NCI-H345 treated with DMSO at 0.1 percent for 48 hours (cell line): ENCODE results near the gene HECTD1.

Experiments used
- DNase-seq: peaks from one replicate; lab custom pipeline; 2025; ENCODE audit not compliant: unreplicated experiment; lab: John Stamatoyannopoulos, UW

HECTD1 gene

GRCh38 chr14:31161274-31161673, 46.3 kb downstream of the HECTD1 start:
- no peak for DNase-seq

DNA sequence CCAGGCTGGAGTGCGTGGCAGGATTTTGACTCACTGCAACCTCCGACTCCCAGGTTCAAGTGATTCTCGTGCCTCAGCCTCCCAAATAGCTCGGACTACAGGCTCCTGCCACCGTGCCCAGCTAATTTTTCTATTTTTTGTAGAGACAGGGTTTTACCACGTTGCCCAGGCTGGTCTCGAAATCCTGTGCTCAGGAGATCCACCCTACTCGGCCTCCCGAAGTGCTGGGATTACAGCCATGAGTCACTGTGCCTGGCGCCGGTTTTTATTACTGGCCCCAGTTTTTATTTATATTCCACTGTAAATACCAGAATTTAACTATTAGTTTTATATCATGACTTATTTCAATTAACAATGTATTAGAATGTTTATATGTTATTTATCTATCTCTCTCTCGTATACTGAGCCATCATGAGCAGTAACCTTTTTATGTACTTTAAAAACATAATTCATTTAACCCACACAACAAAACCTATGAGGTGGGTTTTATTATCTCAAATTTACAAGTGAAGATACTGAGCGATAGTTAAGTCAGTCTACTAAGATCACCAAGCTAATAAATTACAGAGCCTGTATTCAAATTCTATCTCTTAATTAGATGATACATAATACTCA, 47.8 kb downstream of the HECTD1 start:
- no peak for DNase-seq

DNA sequence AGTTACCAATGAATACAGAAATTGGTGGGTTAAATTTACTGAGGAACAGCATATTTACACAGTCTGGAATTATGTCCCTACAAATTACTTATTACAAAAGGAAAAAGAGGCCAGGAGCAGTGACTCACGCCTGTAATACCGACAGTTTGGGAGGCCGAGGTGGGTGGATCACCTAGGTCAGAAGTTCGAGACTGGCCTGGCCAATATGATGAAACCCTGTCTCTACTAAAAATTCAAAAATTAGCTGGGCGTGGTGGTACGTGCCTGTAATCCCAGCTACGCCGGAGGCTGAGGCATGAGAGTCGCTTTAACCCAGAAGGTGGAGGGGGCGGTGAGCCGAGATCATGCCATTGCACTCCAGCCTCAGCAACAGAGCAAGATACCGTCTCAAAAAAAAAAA, 52.6 kb downstream of the HECTD1 start:
- no peak for DNase-seq

DNA sequence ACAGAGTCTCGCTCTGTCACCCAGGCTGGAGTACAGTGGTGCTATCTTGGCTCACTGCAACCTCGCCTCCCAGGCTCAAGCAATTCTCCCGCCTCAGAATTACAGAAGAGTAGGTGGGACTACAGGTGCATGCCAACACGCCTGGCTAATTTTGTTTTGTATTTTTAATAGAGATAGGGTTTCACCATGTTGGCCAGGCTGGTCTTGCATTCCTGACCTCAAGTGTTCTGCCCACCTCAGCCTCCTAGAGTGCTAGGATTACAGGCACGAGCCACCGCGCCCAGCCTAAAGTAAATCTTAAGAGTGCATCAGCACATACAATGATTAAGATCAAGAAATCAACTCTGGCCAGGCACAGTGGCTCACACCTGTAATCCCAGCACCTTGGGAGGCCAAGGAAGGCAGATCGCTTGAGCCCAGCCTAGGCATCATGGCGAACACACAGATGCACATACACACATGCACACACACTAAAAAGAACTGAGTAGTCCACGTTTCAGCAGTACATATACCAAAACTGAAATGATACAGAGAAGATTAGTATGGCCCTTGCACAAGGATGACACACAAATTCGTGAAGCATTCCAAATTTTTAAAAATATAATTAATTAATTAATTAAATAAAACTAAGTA, 65.0 kb downstream of the HECTD1 start:
- no peak for DNase-seq

DNA sequence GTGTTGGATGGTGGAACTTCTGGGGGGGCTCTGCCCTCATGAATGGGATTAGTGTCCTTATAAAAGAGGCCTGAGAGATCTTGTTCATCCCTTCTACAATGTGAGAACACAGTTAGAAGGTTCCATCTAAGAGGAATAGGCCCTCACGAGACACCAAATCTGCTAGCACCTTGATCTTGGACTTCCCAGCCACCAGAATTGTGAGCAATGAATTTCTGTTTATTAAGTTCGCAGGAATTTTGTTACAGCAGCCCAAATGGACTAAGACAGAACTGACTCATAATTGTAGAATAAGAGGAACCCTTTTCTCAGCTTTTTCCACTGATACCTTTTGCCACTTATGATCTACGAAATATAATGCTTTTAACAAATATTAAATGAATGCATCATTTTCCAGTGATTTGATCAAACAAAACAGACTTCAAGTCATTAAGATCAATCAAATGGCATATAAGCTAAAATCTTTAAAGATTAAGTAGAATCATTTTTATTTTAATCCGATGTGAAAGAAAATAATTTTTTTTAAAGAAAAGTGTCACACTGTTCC, 68.2 kb downstream of the HECTD1 start:
- DNase-seq: no peak

DNA sequence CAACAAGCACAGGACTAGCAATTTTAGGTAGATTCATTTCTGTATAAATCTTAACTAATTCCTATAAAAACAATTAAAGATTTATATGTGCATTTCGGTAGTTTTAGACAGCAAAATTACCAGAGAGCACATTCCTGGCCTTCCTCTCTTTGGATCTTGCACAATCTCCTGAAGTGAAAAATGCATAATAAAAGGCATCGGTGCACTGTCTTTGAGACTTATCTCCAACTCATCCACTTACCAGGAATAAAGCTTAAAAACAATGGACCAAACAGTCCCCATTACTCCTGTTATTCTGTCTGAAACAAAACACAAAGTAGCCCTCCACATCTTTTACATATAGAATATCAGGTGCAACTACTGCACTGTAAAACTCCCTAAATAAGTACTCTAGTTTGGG, 69.3 kb downstream of the HECTD1 start:
- no peak for DNase-seq

DNA sequence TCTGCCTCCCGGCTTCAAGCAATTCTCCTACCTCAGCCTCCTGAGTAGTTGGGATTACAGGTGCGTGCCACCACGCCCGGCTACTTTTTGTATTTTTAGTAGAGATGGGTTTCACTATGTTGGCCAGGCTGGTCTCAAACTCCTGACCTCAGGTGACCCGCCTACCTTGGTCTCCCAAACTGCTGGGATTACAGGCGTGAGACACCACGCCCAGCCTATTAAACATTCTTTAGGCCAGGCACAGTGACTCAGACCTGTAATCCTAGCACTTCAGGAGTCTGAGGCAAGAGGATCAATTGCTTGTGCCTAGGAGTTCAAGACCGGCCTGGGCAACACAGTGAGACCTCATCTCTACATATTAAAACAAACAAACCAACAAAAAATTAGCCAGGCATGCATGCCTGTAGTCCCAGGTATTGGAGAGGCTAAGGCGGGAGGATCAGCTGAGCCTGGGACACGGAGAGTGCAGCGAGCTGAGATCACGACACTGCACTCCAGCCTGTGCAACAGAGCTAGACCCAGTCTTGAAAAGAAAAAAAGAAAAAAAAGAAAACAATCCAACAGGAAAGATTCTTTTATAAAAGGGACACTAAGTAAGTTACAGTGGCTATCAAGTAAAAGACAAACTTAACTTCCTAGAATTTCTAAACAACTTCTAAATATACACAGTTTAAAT, 70.2 kb downstream of the HECTD1 start:
- DNase-seq: no peak

DNA sequence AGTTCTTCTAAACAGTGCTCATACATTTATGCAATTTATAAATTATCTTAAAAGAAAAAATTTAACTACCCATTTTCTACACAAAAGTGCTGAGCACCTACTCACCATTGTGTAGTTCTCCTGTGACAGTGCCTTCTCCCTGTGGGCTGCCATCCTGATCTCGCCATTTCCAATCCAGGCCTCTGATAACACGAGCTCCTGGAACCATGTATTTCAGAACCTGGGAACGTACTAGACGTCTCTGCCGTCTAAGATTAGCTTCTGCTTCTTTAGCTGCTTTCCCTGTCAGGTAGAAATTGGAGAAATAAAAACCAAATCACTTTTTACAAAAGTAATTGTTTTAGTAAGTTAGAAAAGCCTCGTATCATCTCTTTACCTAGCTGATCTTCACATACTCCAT, 74.5 kb downstream of the HECTD1 start:
- DNase-seq: no peak

DNA sequence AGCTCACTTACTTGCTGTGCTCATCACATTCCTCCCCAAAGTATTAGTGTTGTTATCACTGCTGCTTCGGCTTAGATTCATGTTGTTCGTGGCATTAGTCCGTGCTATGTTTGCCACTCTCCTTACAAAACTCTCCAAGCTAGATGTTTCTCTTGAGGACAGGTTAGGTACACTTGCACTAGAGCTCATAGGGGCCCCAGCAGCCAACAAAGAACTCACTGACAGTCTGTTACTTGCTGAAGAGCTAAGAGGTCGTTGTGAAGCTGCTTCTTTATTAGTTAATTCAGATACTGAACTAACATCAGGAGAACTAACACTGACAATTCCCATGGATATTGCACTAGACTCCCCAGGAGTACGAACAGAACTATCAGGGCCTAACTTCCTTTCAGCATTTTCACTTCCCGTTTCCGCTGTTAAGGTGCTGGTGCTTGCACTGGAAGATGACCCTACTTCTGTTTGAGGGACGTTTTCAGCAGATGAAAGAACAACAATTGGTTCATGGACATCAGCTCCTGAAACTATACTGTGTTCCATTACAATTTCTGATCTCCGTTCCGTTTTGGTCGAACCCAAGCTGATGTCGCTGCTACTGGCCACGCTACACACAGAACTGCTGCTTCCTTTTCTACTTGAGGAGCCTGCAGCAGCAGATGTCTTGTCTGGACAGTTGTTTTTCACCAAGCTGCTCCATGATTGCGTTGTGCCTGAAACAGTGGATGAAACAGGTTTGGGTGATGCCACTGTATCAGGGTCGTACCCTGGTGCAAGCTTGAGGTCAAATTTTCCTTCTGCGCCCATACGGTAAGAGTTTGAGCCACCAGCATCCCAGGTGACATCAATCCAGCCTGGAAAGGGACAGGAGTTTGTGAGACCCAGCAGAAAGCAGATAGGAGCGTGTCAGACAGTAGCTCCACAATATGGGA, 78.7 kb downstream of the HECTD1 start:
- DNase-seq: no peak

- no peak for DNase-seq
Measured at GRCh38 chr14:31127690-31128089, 79.9 kb downstream of the HECTD1 start.

GRCh38 chr14:31126680-31127079, 80.9 kb downstream of the HECTD1 start:
- DNase-seq: no peak

- DNase-seq: no peak
Measured at GRCh38 chr14:31125231-31125630, 82.4 kb downstream of the HECTD1 start.

DNA sequence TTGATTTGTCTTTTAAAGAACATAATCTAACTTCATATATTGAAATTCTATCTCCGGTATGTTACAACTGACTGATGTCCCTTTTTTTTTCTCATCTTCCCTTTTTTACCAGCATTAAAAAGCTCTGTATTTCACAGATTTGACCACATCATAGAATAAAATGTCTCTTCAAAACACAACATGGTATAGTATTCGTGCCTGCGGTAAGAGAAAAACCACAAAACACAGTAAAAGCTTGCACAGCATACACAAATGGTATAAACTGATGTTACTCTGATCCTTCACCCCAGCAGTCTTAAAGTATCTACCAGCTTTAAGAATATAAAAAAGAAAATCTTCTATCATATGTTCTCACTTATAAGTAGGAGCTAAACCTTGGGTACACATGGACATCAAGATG, 83.4 kb downstream of the HECTD1 start:
- no peak for DNase-seq

GRCh38 chr14:31122921-31123320, 84.7 kb downstream of the HECTD1 start:
- no peak for DNase-seq

GRCh38 chr14:31122098-31122611, 85.4 kb downstream of the HECTD1 start:
- no peak for DNase-seq

GRCh38 chr14:31118892-31119291, 88.7 kb downstream of the HECTD1 start:
- no peak for DNase-seq

DNA sequence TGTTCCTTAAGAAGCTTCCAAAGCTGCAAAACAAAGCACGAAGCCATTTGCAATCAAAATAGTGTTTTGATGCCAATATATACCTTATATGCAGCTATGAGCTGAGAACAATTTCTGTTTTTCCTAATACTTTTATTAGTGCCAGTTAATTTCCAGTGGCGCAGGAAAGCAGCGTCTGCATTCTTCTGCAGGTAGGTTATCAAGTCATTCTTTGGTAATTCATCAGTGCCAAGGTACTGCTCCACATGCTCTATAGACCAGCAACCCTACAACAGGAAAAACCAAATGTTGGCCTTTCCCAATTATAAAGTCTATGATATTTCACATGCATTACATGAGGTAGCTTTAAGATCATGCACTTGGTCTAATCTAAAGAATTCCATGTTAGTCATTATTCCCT, 93.8 kb downstream of the HECTD1 start:
- no peak for DNase-seq

GRCh38 chr14:31110872-31111271, 96.7 kb downstream of the HECTD1 start:
- no peak for DNase-seq

- no peak for DNase-seq
Measured at GRCh38 chr14:31109257-31109656, 98.3 kb downstream of the HECTD1 start.

DNA sequence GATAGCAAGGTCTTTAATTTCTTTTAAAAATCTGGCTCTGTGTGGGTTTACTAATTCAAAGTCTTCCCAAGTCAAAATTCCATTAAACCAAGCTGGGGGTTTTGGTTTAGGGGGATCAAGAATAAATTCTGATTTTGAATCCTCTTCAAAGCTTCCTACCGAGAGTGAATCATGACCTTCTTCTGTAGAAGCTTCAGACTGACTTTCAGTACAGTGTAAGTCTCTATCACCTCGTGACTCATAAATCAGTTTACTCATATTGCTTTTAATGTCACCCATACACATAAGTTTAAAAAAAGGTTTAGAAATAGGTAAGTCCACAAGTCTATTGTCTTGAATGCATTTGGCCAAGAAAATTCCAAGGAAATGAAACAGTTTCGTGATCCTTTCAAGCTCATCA, 100.8 kb downstream of the HECTD1 start:
- no peak for DNase-seq

- DNase-seq: no peak
Measured at GRCh38 chr14:31097081-31097480, 110.5 kb downstream of the HECTD1 start.
